CD8-positive, alpha-beta memory T cell (primary cell): Measurements from ENCODE around the gene PIK3C3. TPM values are rescaled to one million over a fixed set of nuclear protein-coding genes. Genes with fewer than 3 reads are reported as not detected.
A peak's percentile ranks its signal among the peaks of the same experiment; 100 is the strongest.

Source experiments
- CTCF ChIA-PET: fragments of 350-600 bp; sonication (Branson Sonifier 250); formaldehyde crosslinking; loops from one replicate; lab custom pipeline; 2021; ENCODE audit warnings: antibody characterized with exemption; lab: Charles Lee
- POLR2A ChIA-PET: fragments of 350-600 bp; sonication (Branson Sonifier 250); formaldehyde crosslinking; loops from one replicate; lab custom pipeline; 2021; ENCODE audit warnings: antibody characterized with exemption; lab: Charles Lee
- DNase-seq, 5 donors: peaks; one replicate each; pipeline versions ENCODE4 v3.0.0 to v3.0.0-alpha.2; 2020 to 2022; ENCODE audit warnings: mixed read lengths in 1 of 5
- H3K27ac ChIP-seq: one replicate; pipeline ENCODE4 v1.7.0; 2013; ENCODE audit warnings: low read depth, mild to moderate bottlenecking, low read length, moderate library complexity
- H3K27me3 ChIP-seq: 2 replicates; pipeline ENCODE4 v1.7.0; 2013; ENCODE audit warnings: low read length, mild to moderate bottlenecking; ENCODE audit not compliant: insufficient read depth, poor library complexity, severe bottlenecking
- H3K36me3 ChIP-seq: 2 replicates; pipeline ENCODE4 v1.7.0; 2013; ENCODE audit warnings: mild to moderate bottlenecking, low read length, moderate library complexity; ENCODE audit not compliant: insufficient read depth
- H3K4me1 ChIP-seq: 2 replicates; pipeline ENCODE4 v1.7.0; 2013; ENCODE audit warnings: mild to moderate bottlenecking, low read length, moderate library complexity; ENCODE audit not compliant: insufficient read depth
- H3K4me3 ChIP-seq: 2 replicates; pipeline ENCODE4 v1.7.0; 2013; ENCODE audit warnings: mild to moderate bottlenecking, low read length
- H3K9me3 ChIP-seq: 2 replicates; pipeline ENCODE4 v1.7.0; 2013; ENCODE audit warnings: mild to moderate bottlenecking, low read length
- H3K27ac Mint-ChIP-seq, 8 donors: one replicate each; pipeline ENCODE4 v1.8.0; 2020 to 2021; ENCODE audit warnings: mixed read lengths in 8 of 8, mild to moderate bottlenecking in 6 of 8, inconsistent platforms in 3 of 8, moderate library complexity in 3 of 8
- H3K27me3 Mint-ChIP-seq, 2 donors: one replicate each; pipeline ENCODE4 v1.8.0; 2020 to 2021; ENCODE audit warnings: mixed read lengths in 2 of 2, mild to moderate bottlenecking in 1 of 2, moderate library complexity in 1 of 2
- H3K36me3 Mint-ChIP-seq, 3 donors: one replicate each; pipeline ENCODE4 v1.8.0; 2020 to 2021; ENCODE audit warnings: mixed read lengths in 3 of 3, inconsistent platforms in 1 of 3, mild to moderate bottlenecking in 1 of 3
- H3K4me1 Mint-ChIP-seq, 3 donors: one replicate each; pipeline ENCODE4 v1.8.0; 2020 to 2021; ENCODE audit warnings: mixed read lengths in 3 of 3, inconsistent platforms in 1 of 3, mild to moderate bottlenecking in 1 of 3
- H3K4me3 Mint-ChIP-seq, 7 donors: one replicate each; pipeline ENCODE4 v1.8.0; 2020 to 2021; ENCODE audit warnings: mixed read lengths in 7 of 7, mild to moderate bottlenecking in 6 of 7, moderate library complexity in 4 of 7, inconsistent platforms in 2 of 7
- H3K9me3 Mint-ChIP-seq, 5 donors: one replicate each; pipeline ENCODE4 v1.8.0; 2020 to 2022; ENCODE audit warnings: mixed read lengths in 5 of 5, mild to moderate bottlenecking in 3 of 5, moderate library complexity in 2 of 5, inconsistent platforms in 1 of 5
- polyA plus RNA-seq: library from polyadenylated mRNA; unstranded; fragments of 300-500 nt; fragmentation: Illumina TruSeq; gene quantifications from one replicate; pipeline ENCODE4 v1.2.3, GENCODE V29; 2021
- total RNA-seq, 2 experiments: library from RNA; stranded (reverse); gene quantifications; one replicate each; pipeline ENCODE4 v1.2.3, GENCODE V29; 2021

PIK3C3 gene
- total and polyA plus RNA-seq, 3 experiments from 2014 or later = 39.8 to 50.7 (median 43.6) TPM

DNA sequence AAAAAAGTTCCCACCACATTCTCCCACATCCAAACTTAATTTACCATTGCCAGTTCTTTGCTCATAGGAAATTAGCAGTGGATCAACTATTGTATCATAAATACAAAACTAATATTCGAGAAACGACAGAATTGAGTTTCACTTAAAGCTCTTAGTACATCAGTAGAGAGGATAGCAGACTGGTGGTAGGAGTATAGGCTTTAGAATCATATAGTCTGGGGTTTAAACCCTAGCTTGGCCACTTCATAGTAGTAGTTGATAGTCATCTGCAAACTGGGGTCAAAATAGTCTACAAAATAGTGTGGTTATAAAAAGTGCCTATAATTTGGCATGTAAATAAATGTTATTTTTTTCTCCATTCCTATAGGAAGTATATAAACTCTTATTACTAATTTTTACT, 30.9 kb downstream of the PIK3C3 start:
- Mint-ChIP-seq H3K4me1 (peaks cover 21 to 34% (median 30%) of the 10 kb centered on the region in 3 donors), H3K27me3 (no peaks in the 10 kb centered on the region), H3K4me3 (no peak overlapping the region), H3K36me3 (peaks cover 0 to 50% (median 16%) of the 10 kb centered on the region in 3 donors), H3K9me3 (no peaks in the 10 kb centered on the region), H3K27ac (no peak overlapping the region)
- H3K27me3 ChIP-seq = no peaks in the 10 kb centered on the region
- peaks cover 8% of the 10 kb centered on the region for H3K36me3 ChIP-seq
- no peak overlapping the region for H3K4me3 ChIP-seq
- DNase-seq = no peak
- no peaks in the 10 kb centered on the region for H3K9me3 ChIP-seq
- no peak overlapping the region for H3K27ac ChIP-seq
- POLR2A ChIA-PET = no interaction called here
- no peaks in the 10 kb centered on the region for H3K4me1 ChIP-seq
- CTCF ChIA-PET = no interaction called here

DNA sequence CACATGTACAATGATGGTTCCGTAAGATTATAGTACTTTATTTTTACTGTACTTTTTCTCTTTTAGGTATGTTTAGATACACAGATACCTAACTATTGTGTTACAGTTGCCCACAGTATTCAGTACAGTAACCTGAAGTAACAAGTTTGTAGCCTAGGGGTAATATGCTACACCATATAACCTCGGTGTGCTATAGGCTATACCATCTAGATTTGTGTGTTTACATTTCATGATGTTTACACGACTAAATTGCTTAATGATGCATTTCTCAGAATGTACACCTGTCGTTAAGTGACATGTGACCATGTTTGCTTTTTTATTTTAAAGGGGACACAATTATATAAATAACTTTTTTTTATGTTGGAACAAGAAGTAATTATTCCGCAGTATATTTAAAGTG, 34.5 kb downstream of the PIK3C3 start:
- peaks cover 15% of the 10 kb centered on the region for H3K36me3 ChIP-seq

DNA sequence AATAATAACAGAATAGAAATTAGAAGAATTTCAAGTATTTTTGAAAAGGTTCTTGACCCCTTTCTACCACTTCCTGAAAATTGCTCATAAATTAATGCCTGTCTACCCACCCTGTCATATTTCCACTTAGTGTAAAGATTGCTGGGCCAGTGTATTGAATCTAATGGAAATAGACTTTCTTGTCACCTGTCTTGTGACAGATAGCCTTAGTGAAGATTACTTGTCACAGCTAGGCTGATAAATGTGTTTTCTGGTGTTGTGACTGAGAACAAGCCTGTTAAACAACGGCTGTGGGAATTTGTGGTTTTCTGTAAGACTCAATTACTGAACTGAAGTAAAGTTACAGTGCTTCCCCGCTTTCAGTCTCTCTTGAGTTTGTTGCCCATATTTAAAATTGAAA, 37.0 kb downstream of the PIK3C3 start:
- Mint-ChIP-seq H3K36me3 (peaks cover 12 to 66% (median 29%) of the 10 kb centered on the region in 3 donors), H3K27ac (no peak overlapping the region), H3K4me1 (peaks cover 0 to 2% (median 0%) of the 10 kb centered on the region in 3 donors), H3K9me3 (no peaks in the 10 kb centered on the region), H3K27me3 (no peaks in the 10 kb centered on the region), H3K4me3 (no peak overlapping the region)
- Histone ChIP-seq H3K4me3 (no peak overlapping the region), H3K9me3 (no peaks in the 10 kb centered on the region), H3K27me3 (no peaks in the 10 kb centered on the region), H3K4me1 (no peaks in the 10 kb centered on the region), H3K36me3 (peaks cover 22% of the 10 kb centered on the region), H3K27ac (no peak overlapping the region)
- POLR2A ChIA-PET = no interaction called here
- CTCF ChIA-PET = no interaction called here
- no peak for DNase-seq

More for the DNA sequence above, 34.5 kb downstream of the PIK3C3 start:
- no peaks in the 10 kb centered on the region for H3K4me1 ChIP-seq
- Mint-ChIP-seq H3K4me1 (peaks cover 5 to 12% (median 9%) of the 10 kb centered on the region in 3 donors), H3K36me3 (peaks cover 10 to 60% (median 25%) of the 10 kb centered on the region in 3 donors), H3K4me3 (no peak overlapping the region), H3K9me3 (no peaks in the 10 kb centered on the region), H3K27ac (no peak overlapping the region), H3K27me3 (no peaks in the 10 kb centered on the region)
- no peak for DNase-seq
- ChIA-PET CTCF (no interaction called here), POLR2A (no interaction called here)
- H3K27me3 ChIP-seq = no peaks in the 10 kb centered on the region
- H3K9me3 ChIP-seq = no peaks in the 10 kb centered on the region
- H3K27ac ChIP-seq = no peak overlapping the region
- no peak overlapping the region for H3K4me3 ChIP-seq

DNA sequence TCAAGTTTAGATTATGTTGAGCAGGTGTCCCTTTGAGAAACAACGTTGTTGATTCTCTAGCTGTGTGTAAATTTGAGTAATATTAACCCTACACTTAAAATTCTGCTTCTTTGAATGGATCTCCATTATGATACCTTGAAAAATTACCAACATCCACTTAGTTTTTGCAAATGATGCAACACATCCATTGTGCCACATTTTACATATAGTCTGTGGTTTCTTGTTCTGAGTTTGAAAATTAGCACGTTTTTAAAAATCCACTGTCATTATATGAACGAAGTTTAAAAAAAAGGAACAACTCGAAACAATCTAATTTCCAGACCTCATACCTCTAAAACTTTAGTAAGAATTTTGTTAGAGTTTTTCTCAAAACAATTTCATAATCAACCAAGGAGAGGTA, 37.7 kb downstream of the PIK3C3 start:
- no peaks in the 10 kb centered on the region for H3K9me3 Mint-ChIP-seq
- H3K36me3 Mint-ChIP-seq = peaks cover 14 to 66% (median 31%) of the 10 kb centered on the region in 3 donors
- Histone ChIP-seq H3K9me3 (no peaks in the 10 kb centered on the region), H3K4me1 (no peaks in the 10 kb centered on the region), H3K27me3 (no peaks in the 10 kb centered on the region), H3K36me3 (peaks cover 28% of the 10 kb centered on the region), H3K27ac (no peak overlapping the region), H3K4me3 (no peak overlapping the region)
- H3K27me3 Mint-ChIP-seq = no peaks in the 10 kb centered on the region
- ChIA-PET CTCF (no interaction called here), POLR2A (no interaction called here)
- H3K27ac Mint-ChIP-seq = no peak overlapping the region
- H3K4me3 Mint-ChIP-seq = no peak overlapping the region
- no peak for DNase-seq
- peaks cover 0 to 2% (median 0%) of the 10 kb centered on the region in 3 donors for H3K4me1 Mint-ChIP-seq

DNA sequence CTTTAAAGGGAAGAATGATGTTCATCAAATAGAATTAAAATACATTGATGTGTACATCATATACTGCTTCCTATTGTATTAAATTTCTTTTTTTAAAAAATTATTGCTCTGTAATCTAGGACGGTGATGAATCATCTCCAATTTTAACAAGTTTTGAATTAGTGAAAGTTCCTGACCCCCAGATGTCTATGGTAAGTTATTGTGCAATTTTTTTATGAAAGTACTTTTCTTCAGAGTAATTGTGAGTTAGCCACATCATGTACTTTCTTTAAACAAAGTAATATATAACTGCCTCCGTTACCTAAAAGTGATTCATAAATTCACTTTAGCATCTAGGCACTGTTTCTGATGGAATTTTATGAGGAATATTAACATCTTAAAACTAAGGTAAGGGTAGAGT, 38.1 kb downstream of the PIK3C3 start:
- ChIA-PET CTCF (no interaction called here), POLR2A (no interaction called here)
- peaks cover 32% of the 10 kb centered on the region for H3K36me3 ChIP-seq
- H3K4me1 Mint-ChIP-seq = peaks cover 0 to 2% (median 0%) of the 10 kb centered on the region in 3 donors
- DNase-seq = no peak
- H3K4me3 ChIP-seq = no peak overlapping the region
- no peak overlapping the region for H3K4me3 Mint-ChIP-seq
- H3K27me3 Mint-ChIP-seq = no peaks in the 10 kb centered on the region
- H3K27ac ChIP-seq = no peak overlapping the region
- H3K27ac Mint-ChIP-seq = peak overlapping the region in 1 of 8 donors; percentile 13
- no peaks in the 10 kb centered on the region for H3K9me3 ChIP-seq
- peaks cover 15 to 63% (median 33%) of the 10 kb centered on the region in 3 donors for H3K36me3 Mint-ChIP-seq
- H3K4me1 ChIP-seq = no peaks in the 10 kb centered on the region
- no peaks in the 10 kb centered on the region for H3K27me3 ChIP-seq
- H3K9me3 Mint-ChIP-seq = no peaks in the 10 kb centered on the region

DNA sequence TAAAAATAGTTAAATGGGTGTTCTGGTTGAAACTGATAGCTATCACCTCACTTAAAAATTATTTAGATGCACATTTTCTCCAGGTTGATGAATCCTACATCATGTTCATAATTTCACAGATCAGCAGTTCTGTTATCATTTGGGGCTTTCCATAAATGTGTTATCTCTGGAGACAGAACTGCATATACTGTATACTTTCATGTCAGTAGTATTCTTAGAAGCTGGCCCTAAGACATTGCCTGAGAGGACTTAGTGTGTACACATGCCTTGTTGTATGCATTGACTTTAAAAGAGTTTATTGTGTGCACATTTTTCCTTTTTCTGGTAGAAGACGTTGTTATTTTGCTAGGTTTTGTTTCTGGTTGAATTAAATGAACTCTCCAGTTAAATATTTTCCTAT, 41.0 kb downstream of the PIK3C3 start:
- DNase-seq = no peak
- Mint-ChIP-seq H3K9me3 (no peaks in the 10 kb centered on the region), H3K27ac (no peak overlapping the region), H3K4me3 (no peak overlapping the region), H3K36me3 (peaks cover 33 to 70% (median 43%) of the 10 kb centered on the region in 3 donors), H3K27me3 (no peaks in the 10 kb centered on the region), H3K4me1 (peaks cover 0 to 2% (median 0%) of the 10 kb centered on the region in 3 donors)
- ChIA-PET POLR2A (no interaction called here), CTCF (interaction anchor here (1.8 kb wide), 1 partner anchor 57 kb away, joined by 4 read pairs; no protein-coding TSS in a partner anchor)
- no peaks in the 10 kb centered on the region for H3K27me3 ChIP-seq
- H3K36me3 ChIP-seq = peaks cover 33% of the 10 kb centered on the region
- H3K4me1 ChIP-seq = no peaks in the 10 kb centered on the region
- no peak overlapping the region for H3K4me3 ChIP-seq
- H3K27ac ChIP-seq = no peak overlapping the region
- H3K9me3 ChIP-seq = no peaks in the 10 kb centered on the region

DNA sequence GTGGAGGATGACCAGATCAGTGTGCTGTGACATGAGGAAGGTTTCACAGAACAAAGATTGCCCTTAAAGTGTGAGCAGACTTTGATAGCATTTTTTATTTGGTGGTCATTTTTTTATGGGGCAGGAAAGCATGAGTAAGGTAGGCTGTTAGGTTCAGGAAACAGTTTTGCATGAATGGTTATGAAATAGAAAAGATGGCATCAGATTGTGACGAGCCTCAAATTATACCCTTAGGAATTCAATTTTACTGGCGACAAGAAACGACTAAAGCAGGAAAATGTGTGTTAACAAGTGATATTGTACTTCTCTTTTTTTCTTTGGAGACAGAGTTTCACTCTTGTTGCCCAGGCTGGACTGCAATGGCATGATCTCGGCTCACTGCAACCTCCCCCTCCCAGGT, 44.7 kb downstream of the PIK3C3 start:
- POLR2A ChIA-PET = no interaction called here
- H3K27ac ChIP-seq = no peak overlapping the region
- no peaks in the 10 kb centered on the region for H3K4me1 ChIP-seq
- peaks cover 0 to 6% (median 3%) of the 10 kb centered on the region in 3 donors for H3K4me1 Mint-ChIP-seq
- H3K27me3 Mint-ChIP-seq = no peaks in the 10 kb centered on the region
- DNase-seq = no peak
- no peaks in the 10 kb centered on the region for H3K9me3 ChIP-seq
- H3K27ac Mint-ChIP-seq = no peak overlapping the region
- no peak overlapping the region for H3K4me3 ChIP-seq
- no peaks in the 10 kb centered on the region for H3K27me3 ChIP-seq
- CTCF ChIA-PET = interaction anchor here (1.5 kb wide), 1 partner anchor 15 kb away, joined by 4 read pairs; no protein-coding TSS in a partner anchor
- H3K4me3 Mint-ChIP-seq = no peak overlapping the region
- H3K36me3 ChIP-seq = peaks cover 40% of the 10 kb centered on the region
- no peaks in the 10 kb centered on the region for H3K9me3 Mint-ChIP-seq
- peaks cover 34 to 79% (median 60%) of the 10 kb centered on the region in 3 donors for H3K36me3 Mint-ChIP-seq

DNA sequence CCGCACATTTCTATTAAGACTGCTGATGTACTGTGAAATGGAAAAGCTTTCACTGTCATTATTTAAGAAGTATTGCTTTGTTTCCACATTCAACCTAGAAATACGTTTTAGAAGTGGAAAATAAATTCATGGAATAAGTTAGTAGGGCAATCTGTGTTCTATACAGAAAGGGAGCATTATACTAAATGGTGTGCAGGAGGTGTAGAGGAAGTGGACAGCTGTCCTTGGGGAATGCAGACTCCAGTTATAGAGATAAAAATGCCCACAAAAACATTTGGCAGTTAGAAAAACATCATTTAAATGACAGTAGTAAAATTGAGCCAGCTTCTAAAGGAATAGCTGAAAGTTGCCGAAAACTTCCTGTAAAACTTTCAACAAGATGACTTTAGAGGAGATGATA, 46.8 kb downstream of the PIK3C3 start:
- ChIA-PET CTCF (no interaction called here), POLR2A (no interaction called here)
- Histone ChIP-seq H3K4me3 (no peak overlapping the region), H3K4me1 (no peaks in the 10 kb centered on the region), H3K27me3 (no peaks in the 10 kb centered on the region), H3K27ac (no peak overlapping the region), H3K36me3 (peaks cover 46% of the 10 kb centered on the region), H3K9me3 (no peaks in the 10 kb centered on the region)
- H3K27ac Mint-ChIP-seq = peak overlapping the region in 1 of 8 donors; percentile 47
- no peaks in the 10 kb centered on the region for H3K9me3 Mint-ChIP-seq
- no peaks in the 10 kb centered on the region for H3K27me3 Mint-ChIP-seq
- no peak for DNase-seq
- H3K4me1 Mint-ChIP-seq = peaks cover 4 to 6% (median 6%) of the 10 kb centered on the region in 3 donors
- no peak overlapping the region for H3K4me3 Mint-ChIP-seq
- peaks cover 33 to 78% (median 60%) of the 10 kb centered on the region in 3 donors for H3K36me3 Mint-ChIP-seq
